GM21576 (cell line): ENCODE measurements around the gene NT5DC3.

ENCODE experiments used
- ATAC-seq: cut with Tn5 transposase; IDR thresholded peaks from one replicate; pipeline ENCODE4 v1.9.1; 2021; ENCODE audit warnings: mild to moderate bottlenecking, moderate library complexity; ENCODE audit not compliant: unreplicated experiment

Gene NT5DC3

DNA sequence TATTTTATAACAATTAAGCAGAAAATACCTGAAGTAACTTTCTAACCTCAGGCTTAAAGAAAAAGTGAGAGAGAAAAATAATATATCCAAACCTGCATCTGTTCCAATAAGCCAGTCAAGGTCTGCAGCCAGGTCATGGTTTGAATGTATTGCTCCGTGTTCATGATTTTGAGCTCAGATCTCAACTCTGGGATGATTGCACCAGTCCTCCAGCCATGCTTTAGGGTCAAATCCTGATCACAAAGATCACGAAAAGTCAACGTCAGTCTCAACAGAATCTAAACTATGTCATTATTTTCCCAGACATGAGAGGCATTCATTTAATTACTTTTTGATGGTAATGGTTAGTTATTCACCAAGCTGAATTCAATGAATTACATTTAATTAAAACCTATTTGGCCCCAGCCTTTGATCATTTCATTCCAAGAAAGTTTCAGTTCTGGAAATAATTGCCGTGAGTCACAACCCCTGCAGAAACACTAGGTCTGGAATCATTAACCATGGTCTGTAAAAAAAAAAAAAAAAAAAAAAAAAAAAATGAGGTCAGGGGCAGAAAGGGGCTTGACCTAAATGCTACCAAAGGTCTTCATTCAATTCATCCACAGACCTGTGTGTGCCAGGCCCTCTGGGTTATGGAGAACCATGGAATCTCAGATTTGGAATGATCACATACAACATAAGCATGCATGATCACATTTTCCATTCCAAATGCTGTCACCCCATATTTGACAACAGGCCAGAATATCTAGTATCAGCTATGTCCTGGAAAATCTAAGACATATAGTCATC lies 55.6 kb downstream of the NT5DC3 start:
- ATAC-seq, result no peak

DNA sequence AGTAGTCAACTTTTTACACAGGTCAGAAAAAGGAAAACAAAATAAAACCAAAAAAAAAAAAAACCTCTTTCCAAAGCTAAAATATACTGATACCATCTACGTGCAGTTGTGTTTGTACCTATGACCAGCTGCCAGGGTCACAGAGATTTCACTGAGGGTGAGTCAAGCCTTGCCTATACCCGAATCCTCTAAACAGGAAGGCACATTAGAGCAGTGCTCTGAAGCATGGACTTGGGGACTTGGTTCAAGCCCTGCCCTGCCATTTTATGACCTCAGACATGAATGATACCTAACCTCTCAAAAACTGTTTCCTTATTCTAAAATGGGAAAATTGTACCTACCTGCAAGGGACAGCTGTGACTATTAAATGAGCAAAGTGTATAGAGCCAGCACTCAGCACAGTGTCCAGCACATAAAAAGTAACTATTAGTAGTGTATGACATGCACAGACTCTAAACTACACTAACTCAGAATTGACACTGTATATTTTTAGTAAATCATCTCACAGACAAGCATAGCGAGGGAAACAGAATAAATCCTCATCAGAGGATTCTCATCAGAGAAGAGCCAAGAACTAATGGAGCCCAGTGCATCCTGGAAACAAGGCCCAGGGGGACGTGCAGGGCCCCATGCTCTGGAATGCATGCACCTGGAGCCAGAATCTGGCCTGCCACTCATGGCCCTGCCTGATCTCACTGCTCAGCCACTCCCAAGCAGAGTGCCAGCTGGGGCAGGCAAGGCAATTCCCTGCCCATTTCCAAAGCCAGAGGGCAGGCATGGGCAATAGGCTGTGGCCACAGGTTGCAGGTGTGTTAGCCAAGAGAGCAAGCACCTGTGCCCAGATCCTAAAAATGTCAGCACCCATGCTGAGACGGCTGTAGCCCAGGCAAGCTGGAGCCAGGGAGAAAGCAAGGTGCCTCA lies 57.0 kb downstream of the NT5DC3 start:
- ATAC-seq, result no peak

GRCh38 chr12:103782399-103782798 lies 58.6 kb downstream of the NT5DC3 start:
- ATAC-seq, result no peak

- ATAC-seq, result no peak
Measured at GRCh38 chr12:103780992-103781391, 60.0 kb downstream of the NT5DC3 start.

DNA sequence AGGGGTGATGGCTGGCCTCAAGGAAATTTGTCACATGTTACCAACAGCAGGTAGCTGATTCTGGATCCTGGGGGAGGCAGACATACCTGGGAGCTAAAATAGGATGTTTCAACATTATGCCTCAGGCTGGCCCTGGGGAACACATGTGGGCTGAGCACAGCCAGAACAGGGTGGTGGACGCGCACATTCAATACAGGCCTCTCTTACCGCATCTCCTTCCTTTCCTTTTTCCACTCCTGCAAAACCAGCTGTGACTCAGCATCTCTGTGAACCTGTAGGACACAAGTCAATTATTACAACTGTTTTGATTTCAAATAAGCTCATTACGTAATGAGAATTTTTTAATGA lies 61.0 kb downstream of the NT5DC3 start:
- no peak for ATAC-seq

DNA sequence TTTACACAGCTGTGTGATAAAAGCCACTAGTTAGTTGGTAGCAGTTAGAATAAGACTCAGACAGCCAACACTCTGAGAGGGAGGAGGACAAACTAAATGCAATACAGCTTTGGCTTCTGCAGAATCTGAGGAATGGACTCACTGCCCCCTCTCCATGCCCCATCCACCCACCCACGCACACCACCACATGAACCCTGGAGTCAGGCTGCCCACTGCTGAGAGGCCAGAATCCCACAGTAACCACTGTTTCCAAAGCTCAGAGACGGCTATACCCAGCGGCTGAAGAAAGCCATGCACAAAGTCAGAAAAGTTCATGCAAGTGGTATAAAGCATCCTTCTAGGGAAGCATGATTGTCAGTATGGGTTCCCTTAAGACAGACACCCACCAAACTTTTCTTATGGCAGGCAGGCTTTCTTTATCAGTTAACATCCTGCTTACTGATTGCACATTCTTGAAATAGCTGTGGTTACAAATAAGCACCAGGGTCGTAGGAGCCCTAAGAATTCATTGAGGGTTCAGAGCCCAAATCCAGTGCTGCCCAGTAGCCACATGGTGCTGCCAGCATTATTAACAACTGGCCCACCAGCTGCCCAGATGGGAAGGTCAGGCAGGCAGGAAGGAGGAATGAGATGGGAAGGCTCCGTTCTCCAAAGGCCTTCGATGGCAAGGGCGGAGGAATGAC lies 61.5 kb downstream of the NT5DC3 start:
- ATAC-seq, result no peak

- ATAC-seq, result no peak
Measured at GRCh38 chr12:103778781-103779180, 62.3 kb downstream of the NT5DC3 start.

GRCh38 chr12:103774977-103775560 lies 66.0 kb downstream of the NT5DC3 start:
- ATAC-seq, result no peak

DNA sequence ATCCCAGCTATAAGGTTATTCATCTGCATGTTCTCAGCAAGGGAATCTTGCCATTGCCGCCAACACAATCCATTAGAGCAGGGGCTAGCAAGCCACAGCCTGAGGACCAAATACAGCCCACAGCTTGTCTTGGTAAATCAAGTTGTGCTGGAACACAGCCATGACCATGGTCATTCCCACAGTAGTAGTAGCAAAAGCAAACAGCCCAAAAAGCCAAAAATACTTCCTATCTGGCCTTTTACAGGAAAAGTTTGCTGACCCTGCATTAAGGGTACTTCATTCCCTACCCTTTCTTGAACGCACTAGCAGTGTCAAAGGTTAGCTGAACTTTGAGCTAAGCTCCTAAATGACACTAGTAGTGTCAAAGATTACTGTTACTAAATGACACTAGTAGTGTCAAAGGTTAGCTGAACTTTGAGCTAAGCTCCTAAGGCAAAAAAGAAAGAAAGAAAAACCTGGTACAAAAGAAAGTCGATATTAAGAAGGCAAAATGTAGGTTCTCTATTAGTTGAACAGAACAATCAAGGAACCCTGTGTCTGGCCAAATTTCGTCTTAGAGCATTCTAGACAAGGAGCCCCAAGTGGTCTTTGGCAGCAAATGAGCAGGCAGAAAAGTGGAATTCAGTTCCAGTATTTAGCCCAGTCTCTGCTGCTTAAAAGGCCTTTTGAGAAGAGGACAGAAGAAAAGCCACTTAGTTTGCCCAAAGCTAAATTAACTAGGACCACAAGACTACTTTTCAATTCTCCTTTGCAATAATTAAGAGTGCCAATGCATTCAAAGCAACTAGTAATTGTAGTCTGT lies 67.7 kb downstream of the NT5DC3 start:
- ATAC-seq, result no peak

- ATAC-seq, result no peak
Measured at GRCh38 chr12:103772367-103773108, 68.5 kb downstream of the NT5DC3 start.

- ATAC-seq, result no peak
Measured at GRCh38 chr12:103771466-103771865, 69.6 kb downstream of the NT5DC3 start.

- no peak for ATAC-seq
Measured at GRCh38 chr12:103769240-103769945, 71.6 kb downstream of the NT5DC3 start.

- ATAC-seq, result no peak
Measured at GRCh38 chr12:103768467-103769123, 72.4 kb downstream of the NT5DC3 start.

DNA sequence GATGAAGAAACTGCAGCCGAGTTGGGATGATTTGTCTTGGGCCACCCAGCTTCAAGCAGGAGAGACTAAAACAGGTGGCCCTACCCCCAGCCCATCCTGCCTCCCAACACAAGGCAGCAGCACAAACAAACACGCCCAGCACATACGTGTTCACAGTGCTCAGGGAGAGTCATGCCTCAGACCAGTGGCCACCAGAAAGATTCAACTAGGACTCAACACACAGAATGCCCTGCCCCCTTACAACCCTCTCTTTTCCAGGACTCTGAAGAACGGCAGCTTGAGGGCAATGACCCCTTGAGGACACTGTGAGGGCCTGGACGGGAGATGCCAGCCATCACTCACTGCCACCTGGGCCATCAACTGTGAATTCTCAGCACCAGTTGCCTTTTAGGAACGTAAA lies 75.0 kb downstream of the NT5DC3 start:
- no peak for ATAC-seq

GRCh38 chr12:103765322-103765721 lies 75.7 kb downstream of the NT5DC3 start:
- ATAC-seq, result no peak

DNA sequence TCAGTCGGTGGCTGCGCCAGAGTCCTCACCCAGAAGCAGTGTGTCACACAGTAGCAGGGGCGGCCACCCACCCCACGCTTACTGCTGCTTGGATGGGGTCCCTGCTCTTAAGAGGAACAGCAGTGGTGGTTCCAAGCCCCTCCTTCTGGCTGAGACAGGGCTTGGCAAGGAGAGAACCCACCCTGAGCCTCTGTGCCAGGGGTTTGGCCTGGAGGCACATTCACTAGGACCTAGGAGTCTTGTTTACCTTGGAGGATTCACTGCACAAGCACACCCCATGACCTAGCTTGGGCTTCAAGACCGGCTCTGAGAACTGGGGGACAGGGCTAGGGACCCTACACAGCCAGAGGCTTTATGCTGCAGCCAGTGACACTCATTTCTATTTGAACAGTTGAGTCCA lies 78.6 kb downstream of the NT5DC3 start:
- ATAC-seq, result no peak

DNA sequence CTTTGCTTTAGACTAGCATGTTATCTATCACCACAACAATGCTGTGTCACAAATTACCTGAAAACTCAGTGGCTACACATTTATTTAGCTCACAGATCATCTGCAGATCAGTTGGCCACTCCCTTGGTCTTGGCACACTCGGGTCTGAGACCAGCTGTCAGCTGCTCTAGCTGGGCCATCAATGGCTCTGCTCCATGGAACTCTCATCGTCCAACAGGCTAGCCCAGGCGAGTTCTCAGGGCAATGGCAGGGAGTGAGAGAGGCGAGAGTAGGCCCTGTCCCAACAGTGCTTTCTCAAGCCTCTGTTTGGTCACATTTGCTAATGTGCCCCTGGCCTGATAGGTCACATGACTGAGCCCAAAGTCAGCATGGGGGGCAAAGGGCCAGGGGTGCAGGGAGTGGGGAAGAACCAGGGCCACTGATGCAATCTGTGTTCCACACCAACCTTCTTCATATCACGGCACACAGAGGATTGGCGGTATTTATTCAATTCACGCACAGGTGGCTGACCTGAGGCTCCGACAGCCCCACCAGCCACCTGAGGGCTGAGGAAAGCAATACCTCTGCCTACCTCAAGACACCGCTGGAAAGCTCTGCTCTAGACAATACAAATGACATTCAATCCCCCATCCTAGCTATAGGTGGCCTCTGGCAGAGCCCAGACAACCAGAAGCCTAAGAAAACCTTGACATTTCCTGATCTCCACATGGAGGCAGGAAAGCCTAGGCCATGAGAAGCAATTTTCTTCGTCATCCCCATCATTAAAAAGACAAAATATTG lies 82.5 kb downstream of the NT5DC3 start:
- no peak for ATAC-seq

GRCh38 chr12:103757248-103757647 lies 83.8 kb downstream of the NT5DC3 start:
- no peak for ATAC-seq
